ENCODE data around the gene PSMD12.

DNA sequence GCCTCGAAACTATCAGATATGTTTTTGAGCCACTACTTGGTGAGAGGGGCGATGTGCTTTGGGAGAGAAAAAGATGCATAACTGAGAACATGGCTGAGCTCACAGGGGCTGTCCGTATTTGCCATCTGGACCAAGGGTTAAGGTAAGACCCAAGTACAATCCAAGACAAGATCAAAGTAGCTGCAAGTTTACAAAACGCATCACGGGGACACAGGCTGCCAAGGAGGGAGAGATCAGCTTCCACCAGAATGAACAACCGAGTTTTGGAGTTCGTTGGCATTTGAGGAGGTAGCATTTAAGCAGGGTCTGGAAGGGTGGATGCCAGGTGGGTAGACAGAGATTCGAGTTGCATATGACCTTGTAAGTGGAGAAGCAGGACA, 12.9 kb upstream of the PSMD12 start:
- TF ChIP-seq, protein P1, sequence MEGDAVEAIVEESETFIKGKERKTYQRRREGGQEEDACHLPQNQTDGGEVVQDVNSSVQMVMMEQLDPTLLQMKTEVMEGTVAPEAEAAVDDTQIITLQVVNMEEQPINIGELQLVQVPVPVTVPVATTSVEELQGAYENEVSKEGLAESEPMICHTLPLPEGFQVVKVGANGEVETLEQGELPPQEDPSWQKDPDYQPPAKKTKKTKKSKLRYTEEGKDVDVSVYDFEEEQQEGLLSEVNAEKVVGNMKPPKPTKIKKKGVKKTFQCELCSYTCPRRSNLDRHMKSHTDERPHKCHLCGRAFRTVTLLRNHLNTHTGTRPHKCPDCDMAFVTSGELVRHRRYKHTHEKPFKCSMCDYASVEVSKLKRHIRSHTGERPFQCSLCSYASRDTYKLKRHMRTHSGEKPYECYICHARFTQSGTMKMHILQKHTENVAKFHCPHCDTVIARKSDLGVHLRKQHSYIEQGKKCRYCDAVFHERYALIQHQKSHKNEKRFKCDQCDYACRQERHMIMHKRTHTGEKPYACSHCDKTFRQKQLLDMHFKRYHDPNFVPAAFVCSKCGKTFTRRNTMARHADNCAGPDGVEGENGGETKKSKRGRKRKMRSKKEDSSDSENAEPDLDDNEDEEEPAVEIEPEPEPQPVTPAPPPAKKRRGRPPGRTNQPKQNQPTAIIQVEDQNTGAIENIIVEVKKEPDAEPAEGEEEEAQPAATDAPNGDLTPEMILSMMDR (conservative IDR thresholded peaks at IDR 0.05; ENCODE audit: low read length): no peak
- TF ChIP-seq EZH2phosphoT487 (IDR thresholded peaks at IDR 0.05; ENCODE audit: borderline replicate concordance, low read depth, low read length): no peak
